GM12891 (cell line): Measurements from ENCODE around the gene ADAMTSL3.

Source experiments
- DNase-seq: peaks from one replicate; pipeline ENCODE4 v3.0.0; 2011; ENCODE audit warnings: low spot score; ENCODE audit not compliant: insufficient read length
- FAIRE-seq: peaks from 2 replicates; lab custom pipeline; 2011; peaks lifted over from hg19 to GRCh38; lab: Jason Lieb, UNC
- PAX5 ChIP-seq: IDR thresholded peaks from 2 replicates; pipeline ENCODE4 v1.6.1; 2011; ENCODE audit warnings: low read length, moderate library complexity, mild to moderate bottlenecking; ENCODE audit not compliant: insufficient read depth, severe bottlenecking
- POLR2A ChIP-seq: IDR thresholded peaks from 2 replicates; pipeline ENCODE4 v1.6.1; 2011; ENCODE audit warnings: low read depth, low read length, control low read depth
- POLR2AphosphoS5 ChIP-seq: IDR thresholded peaks from 2 replicates; pipeline ENCODE4 v1.6.1; 2011; ENCODE audit warnings: low read depth, low read length, control low read depth
- POU2F2 ChIP-seq: IDR thresholded peaks from 2 replicates; pipeline ENCODE4 v1.6.1; 2011; ENCODE audit warnings: low read depth, mild to moderate bottlenecking, control low read depth, low read length, moderate library complexity
- SPI1 ChIP-seq: IDR thresholded peaks from 2 replicates; pipeline ENCODE4 v1.6.1; 2011; ENCODE audit warnings: low read depth, low read length, control low read depth
- TAF1 ChIP-seq: IDR thresholded peaks from 2 replicates; pipeline ENCODE4 v1.6.1; 2011; ENCODE audit warnings: low read depth, low read length, control low read depth

The ADAMTSL3 gene

DNA sequence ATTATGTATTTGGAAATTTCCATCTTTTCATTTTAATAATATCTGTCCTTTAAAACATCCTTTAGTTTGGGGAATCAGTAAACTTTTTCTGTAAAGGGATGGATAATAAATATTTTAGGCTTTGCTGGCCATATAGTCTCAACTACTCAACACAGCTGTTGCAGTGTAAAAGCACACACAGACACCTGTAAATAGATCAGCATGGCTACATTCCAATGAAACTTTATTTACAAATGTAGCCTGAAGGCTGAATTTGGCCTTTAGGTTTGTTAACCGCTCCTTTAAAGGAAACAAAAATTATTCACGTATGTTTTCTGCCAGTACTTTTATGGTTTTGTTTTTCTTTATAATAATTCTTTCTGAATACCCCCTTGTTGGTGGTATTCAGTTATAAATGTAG lies 184.8 kb downstream of the ADAMTSL3 start:
- no peak for FAIRE-seq
- no peak for TF ChIP-seq TAF1
- TF ChIP-seq PAX5, result no peak
- no peak for TF ChIP-seq POLR2A
- no peak for TF ChIP-seq POU2F2
- no peak for TF ChIP-seq POLR2AphosphoS5
- no peak for TF ChIP-seq SPI1

DNA sequence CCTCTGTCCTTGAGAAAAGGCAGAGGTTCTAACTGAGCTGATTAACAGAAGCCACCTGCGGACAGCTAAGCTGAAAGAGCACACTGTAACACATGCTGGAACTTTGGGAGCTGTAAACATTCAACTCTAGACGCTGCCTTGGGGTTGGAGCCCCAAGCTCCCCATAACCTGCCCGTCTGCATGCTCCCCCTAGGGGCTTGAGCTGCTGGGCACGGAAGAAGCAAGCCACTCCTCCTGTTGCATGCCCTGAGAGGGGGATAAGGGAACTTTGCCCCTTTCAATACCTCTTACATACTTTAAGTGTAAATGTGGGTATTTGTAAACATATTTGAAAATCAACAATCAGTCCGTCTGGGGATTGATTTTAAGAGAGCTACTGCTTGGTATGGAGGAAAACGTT lies 188.4 kb downstream of the ADAMTSL3 start:
- DNase-seq (no peak), FAIRE-seq (no peak)
- no peak for TF ChIP-seq PAX5

More for the DNA sequence above, 184.8 kb downstream of the ADAMTSL3 start:
- no peak for DNase-seq

- TF ChIP-seq TAF1, result no peak
- no peak for TF ChIP-seq PAX5
- TF ChIP-seq SPI1, result no peak
- no peak for TF ChIP-seq POLR2A
- TF ChIP-seq POU2F2, result no peak
- TF ChIP-seq POLR2AphosphoS5, result no peak
- FAIRE-seq, result no peak
- DNase-seq, result no peak
Measured at GRCh38 chr15:83843471-83843871, 189.5 kb downstream of the ADAMTSL3 start.

- DNase-seq (no peak), FAIRE-seq (no peak)
- TF ChIP-seq SPI1, result no peak
- no peak for TF ChIP-seq PAX5
- TF ChIP-seq POLR2AphosphoS5, result no peak
- TF ChIP-seq POU2F2, result no peak
- TF ChIP-seq POLR2A, result no peak
Measured at GRCh38 chr15:83844742-83845141, 190.8 kb downstream of the ADAMTSL3 start.

GRCh38 chr15:83845230-83845629 lies 191.3 kb downstream of the ADAMTSL3 start:
- no peak for FAIRE-seq
- TF ChIP-seq POLR2A (no peak), SPI1 (no peak)
- no peak for DNase-seq

DNA sequence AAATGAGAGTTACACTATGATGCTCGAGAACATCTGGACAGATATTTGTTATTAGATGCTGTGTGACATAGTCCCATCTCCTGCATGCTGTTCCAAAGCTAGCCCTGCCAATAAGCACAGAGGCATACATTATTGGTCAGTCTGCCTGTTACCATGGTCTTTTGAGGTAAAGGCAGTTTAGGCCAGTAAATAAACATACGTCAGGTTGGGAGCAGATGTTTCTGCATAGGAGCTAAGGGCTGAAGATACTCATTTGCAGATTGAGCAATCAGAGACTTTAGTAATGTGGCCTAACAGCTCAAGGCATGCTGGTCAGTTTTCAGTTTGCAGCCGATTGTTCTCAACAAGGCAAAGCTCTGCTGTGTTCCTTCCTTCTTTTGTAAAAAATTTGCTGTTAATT lies 192.9 kb downstream of the ADAMTSL3 start:
- TF ChIP-seq POLR2AphosphoS5 (no peak), PAX5 (no peak), POU2F2 (no peak), SPI1 (no peak), TAF1 (no peak), POLR2A (no peak)
- FAIRE-seq (no peak), DNase-seq (no peak)

GRCh38 chr15:83848315-83849050 lies 194.6 kb downstream of the ADAMTSL3 start:
- no peak for FAIRE-seq
- DNase-seq, result no peak
- TF ChIP-seq POU2F2, result no peak
- TF ChIP-seq PAX5, result no peak
- no peak for TF ChIP-seq SPI1
- TF ChIP-seq POLR2A, result no peak
- no peak for TF ChIP-seq TAF1
- no peak for TF ChIP-seq POLR2AphosphoS5

DNA sequence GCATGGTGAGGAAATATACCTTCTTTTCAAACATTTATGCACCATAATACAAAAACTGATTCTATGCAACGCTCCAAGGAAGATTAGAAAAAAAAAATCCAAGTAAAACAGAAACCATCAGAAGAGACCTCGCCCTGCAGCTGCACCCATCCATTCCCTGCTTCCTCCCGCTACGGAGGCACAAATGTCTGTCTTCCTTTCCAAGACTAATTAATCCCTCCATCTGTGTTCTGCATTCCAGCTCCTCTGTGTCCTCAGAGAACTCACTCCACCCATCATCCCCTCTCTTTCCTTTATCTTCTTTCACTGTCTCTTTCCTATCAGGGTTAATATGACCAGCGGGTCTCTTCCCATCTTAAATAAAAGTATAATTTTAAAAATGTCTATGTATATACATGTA lies 196.1 kb downstream of the ADAMTSL3 start:
- DNase-seq (no peak), FAIRE-seq (no peak)
- TF ChIP-seq PAX5 (no peak), TAF1 (no peak), POLR2A (no peak), POU2F2 (no peak)

GRCh38 chr15:83850501-83851245 lies 196.8 kb downstream of the ADAMTSL3 start:
- FAIRE-seq (no peak), DNase-seq (no peak)
- TF ChIP-seq POLR2A, result no peak
- TF ChIP-seq POU2F2, result no peak
- no peak for TF ChIP-seq TAF1
- TF ChIP-seq POLR2AphosphoS5, result no peak

DNA sequence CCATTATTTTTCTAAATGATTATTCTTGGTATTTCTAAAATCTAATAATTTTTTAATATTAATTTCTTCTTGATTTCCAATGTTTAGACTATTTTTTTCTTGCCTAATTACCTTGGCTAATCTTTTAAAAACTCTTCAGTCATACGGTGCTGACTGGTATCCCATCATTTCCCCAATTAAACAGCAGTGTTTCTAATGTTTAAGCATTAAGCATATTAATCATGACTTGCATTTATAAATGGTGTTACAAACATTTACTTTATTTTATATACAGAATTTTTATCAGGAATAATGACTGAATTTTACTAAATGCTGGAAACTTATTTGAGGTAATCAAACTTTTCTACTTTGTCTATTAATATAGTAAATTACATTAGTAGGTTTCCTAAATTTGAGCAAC lies 199.3 kb downstream of the ADAMTSL3 start:
- no peak for FAIRE-seq
- no peak for TF ChIP-seq POU2F2
- no peak for TF ChIP-seq POLR2A
- no peak for TF ChIP-seq SPI1
- no peak for TF ChIP-seq PAX5
- no peak for TF ChIP-seq POLR2AphosphoS5
- no peak for TF ChIP-seq TAF1
- no peak for DNase-seq
